HL-60 (cell line): ENCODE measurements around the gene SLC5A6.
"Not testable (repeated sequence)": the region's sequence is repeated elsewhere in the genome, so short reads cannot be mapped to it uniquely, and the experiment has no call there.

Experiments
- CTCF ChIP-seq: IDR thresholded peaks from one replicate; pipeline ENCODE4 v1.5.1; 2011; ENCODE audit warnings: low read length, control low read depth, inconsistent platforms; ENCODE audit not compliant: insufficient read depth
- GABPA ChIP-seq: IDR thresholded peaks from 2 replicates; pipeline ENCODE4 v1.6.1; 2012; ENCODE audit warnings: low read depth
- POLR2AphosphoS5 ChIP-seq: IDR thresholded peaks from 2 replicates; pipeline ENCODE4 v1.6.1; 2012; ENCODE audit warnings: low read depth
- SPI1 ChIP-seq: IDR thresholded peaks from 2 replicates; pipeline ENCODE4 v1.6.1; 2012; ENCODE audit warnings: low read depth, mild to moderate bottlenecking, borderline replicate concordance
- TF ChIP-seq, protein P1 (sequence below): IDR thresholded peaks from 2 replicates; pipeline ENCODE4 v1.6.1; 2012; ENCODE audit warnings: low read depth; ENCODE audit not compliant: insufficient replicate concordance

DNA sequence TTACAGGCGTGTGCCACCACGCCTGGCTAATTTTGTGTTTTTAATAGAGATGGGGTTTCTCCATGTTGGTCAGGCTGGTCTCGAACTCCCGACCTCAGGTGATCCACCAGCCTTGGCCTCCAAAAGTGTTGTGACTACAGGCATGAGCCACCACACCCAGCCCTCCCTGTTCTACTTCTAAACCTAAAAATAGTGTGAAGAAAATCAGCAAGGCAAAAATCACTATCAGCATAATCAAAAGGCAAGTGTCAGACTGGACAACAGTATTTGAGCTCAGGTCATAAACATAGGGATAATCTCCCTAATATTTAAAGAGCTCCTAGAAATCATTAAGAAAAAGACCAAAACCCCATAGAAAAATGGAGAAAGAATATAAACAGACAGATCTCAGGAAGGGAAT is 36.3 kb downstream of the SLC5A6 start:
- not testable (repeated sequence) for TF ChIP-seq CTCF, POLR2AphosphoS5, SPI1, GABPA
- TF ChIP-seq, protein P1, sequence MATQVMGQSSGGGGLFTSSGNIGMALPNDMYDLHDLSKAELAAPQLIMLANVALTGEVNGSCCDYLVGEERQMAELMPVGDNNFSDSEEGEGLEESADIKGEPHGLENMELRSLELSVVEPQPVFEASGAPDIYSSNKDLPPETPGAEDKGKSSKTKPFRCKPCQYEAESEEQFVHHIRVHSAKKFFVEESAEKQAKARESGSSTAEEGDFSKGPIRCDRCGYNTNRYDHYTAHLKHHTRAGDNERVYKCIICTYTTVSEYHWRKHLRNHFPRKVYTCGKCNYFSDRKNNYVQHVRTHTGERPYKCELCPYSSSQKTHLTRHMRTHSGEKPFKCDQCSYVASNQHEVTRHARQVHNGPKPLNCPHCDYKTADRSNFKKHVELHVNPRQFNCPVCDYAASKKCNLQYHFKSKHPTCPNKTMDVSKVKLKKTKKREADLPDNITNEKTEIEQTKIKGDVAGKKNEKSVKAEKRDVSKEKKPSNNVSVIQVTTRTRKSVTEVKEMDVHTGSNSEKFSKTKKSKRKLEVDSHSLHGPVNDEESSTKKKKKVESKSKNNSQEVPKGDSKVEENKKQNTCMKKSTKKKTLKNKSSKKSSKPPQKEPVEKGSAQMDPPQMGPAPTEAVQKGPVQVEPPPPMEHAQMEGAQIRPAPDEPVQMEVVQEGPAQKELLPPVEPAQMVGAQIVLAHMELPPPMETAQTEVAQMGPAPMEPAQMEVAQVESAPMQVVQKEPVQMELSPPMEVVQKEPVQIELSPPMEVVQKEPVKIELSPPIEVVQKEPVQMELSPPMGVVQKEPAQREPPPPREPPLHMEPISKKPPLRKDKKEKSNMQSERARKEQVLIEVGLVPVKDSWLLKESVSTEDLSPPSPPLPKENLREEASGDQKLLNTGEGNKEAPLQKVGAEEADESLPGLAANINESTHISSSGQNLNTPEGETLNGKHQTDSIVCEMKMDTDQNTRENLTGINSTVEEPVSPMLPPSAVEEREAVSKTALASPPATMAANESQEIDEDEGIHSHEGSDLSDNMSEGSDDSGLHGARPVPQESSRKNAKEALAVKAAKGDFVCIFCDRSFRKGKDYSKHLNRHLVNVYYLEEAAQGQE = not testable (repeated sequence)
